SJSA1 (cell line): Measurements from ENCODE around the gene ZNF565. TPM values are rescaled to one million over a fixed set of nuclear protein-coding genes. Genes with fewer than 3 reads are reported as not detected.
"Not testable (repeated sequence)": the region's sequence is repeated elsewhere in the genome, so short reads cannot be mapped to it uniquely, and the experiment has no call there.

ENCODE experiments used
- DNase-seq, 2 experiments: peaks; one replicate each; pipeline ENCODE4 v3.0.0-alpha.2; 2015 to 2020; ENCODE audit warnings: low spot score in 2 of 2, low read depth in 1 of 2
- H3K27ac ChIP-seq: fragments of 250-450 bp; sonication (Bioruptor Pico); 2 replicates; pipeline ENCODE4 v1.5.1; 2020; ENCODE audit warnings: mild to moderate bottlenecking, moderate library complexity
- H3K27me3 ChIP-seq: fragments of 250-450 bp; sonication (Bioruptor Pico); replicated peaks from 2 replicates; pipeline ENCODE4 v1.5.1; 2020; ENCODE audit warnings: mild to moderate bottlenecking, moderate library complexity
- H3K36me3 ChIP-seq: fragments of 250-450 bp; sonication (Bioruptor Pico); 2 replicates; pipeline ENCODE4 v1.5.1; 2020; ENCODE audit warnings: mild to moderate bottlenecking
- H3K4me1 ChIP-seq: fragments of 250-450 bp; sonication (Bioruptor Pico); replicated peaks from 2 replicates; pipeline ENCODE4 v1.6.1; 2021; ENCODE audit warnings: mild to moderate bottlenecking
- H3K4me3 ChIP-seq: fragments of 250-450 bp; sonication (Bioruptor Pico); 2 replicates; pipeline ENCODE4 v1.5.1; 2020; ENCODE audit warnings: mild to moderate bottlenecking
- H3K9me3 ChIP-seq: fragments of 250-450 bp; sonication (Bioruptor Pico); replicated peaks from 2 replicates; pipeline ENCODE4 v1.5.1; 2020; ENCODE audit warnings: mild to moderate bottlenecking
- total RNA-seq: library from RNA; depleted of rRNA; stranded (reverse); fragments of >200 nt; shearing (Covaris generic); gene quantifications from 2 replicates; pipeline ENCODE4 v1.2.3, GENCODE V29; 2014; rRNA removed

The ZNF565 gene
- total RNA-seq, 1 experiment from 2014 or later, result 2.4 TPM

DNA sequence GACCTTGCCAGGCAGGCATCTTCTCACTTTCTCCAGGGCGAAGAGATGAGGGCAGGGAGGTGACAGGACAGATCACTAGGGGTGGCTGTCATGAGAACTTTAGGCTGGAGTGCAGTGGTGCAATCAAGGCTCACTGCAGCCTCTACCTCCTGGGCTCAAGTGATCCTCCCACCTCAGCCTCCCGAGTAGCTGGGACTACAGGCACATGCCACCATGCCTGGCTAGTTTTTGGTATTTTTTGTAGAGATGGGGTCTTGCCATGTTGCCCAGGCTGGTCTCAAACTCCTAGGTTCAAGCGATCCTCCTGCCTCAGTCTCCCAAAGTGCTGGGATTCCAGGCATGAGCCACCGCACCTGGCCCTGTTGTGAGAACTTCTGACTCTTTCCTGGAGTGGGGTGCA lies 79.6 kb downstream of the ZNF565 start:
- not testable (repeated sequence) for H3K27ac ChIP-seq, H3K4me3 ChIP-seq, H3K36me3 ChIP-seq, H3K27me3 ChIP-seq, H3K9me3 ChIP-seq, DNase-seq
- peaks cover 23% of the 10 kb centered on the region for H3K4me1 ChIP-seq

Other genes starting within 250 kb of the ZNF565 start
- 34.4 and 53.4 TPM in 2 replicates for gene SDHAF1, start 219.5 kb downstream of the ZNF565 start, total RNA-seq
- gene SYNE4, start 205.9 kb downstream of the ZNF565 start, total RNA-seq, result 0.26 TPM in 1 of 2 replicates, not detected in the other
- 17.1 and 37.1 TPM in 2 replicates for gene ALKBH6, start 200.5 kb downstream of the ZNF565 start, total RNA-seq
- 1.5 and 2.3 TPM in 2 replicates for gene CLIP3, start 181.8 kb downstream of the ZNF565 start, total RNA-seq
- 1.1 and 4.2 TPM in 2 replicates for gene THAP8, start 160.4 kb downstream of the ZNF565 start, total RNA-seq
- gene WDR62, start 159.8 kb downstream of the ZNF565 start, total RNA-seq, result 21.4 and 23.3 TPM in 2 replicates
- gene OVOL3, start 103.5 kb downstream of the ZNF565 start, total RNA-seq, result not detected in 2 replicates
- 44.8 and 91.0 TPM in 2 replicates for gene POLR2I, start 99.8 kb downstream of the ZNF565 start, total RNA-seq
- 305 and 427 TPM in 2 replicates for gene TBCB, start 99.2 kb downstream of the ZNF565 start, total RNA-seq
- gene CAPNS1, start 74.6 kb downstream of the ZNF565 start, total RNA-seq, result 241 and 466 TPM in 2 replicates
- not detected in 2 replicates for gene COX7A1, start 62.2 kb downstream of the ZNF565 start, total RNA-seq
- 125 and 135 TPM in 2 replicates for gene ZNF146, start 441 bp upstream of the ZNF565 start, total RNA-seq
- 1.1 and 1.2 TPM in 2 replicates for gene ZFP14, start 164.5 kb upstream of the ZNF565 start, total RNA-seq
- gene ZFP82, start 204.0 kb upstream of the ZNF565 start, total RNA-seq, result 3.4 and 4.9 TPM in 2 replicates